Mesendoderm (in vitro differentiated cells): ENCODE data around the gene LAMB1.

ENCODE experiments used
- DNase-seq: peaks from one replicate; pipeline ENCODE4 v3.0.0; 2013
- H2AK5ac ChIP-seq: 2 replicates; pipeline ENCODE4 v1.6.1; 2013; ENCODE audit warnings: low read length, inconsistent platforms
- H2BK120ac ChIP-seq: 2 replicates; pipeline ENCODE4 v1.6.1; 2013; ENCODE audit warnings: low read depth, mild to moderate bottlenecking, low read length, moderate library complexity, mixed read lengths
- H2BK15ac ChIP-seq: replicated peaks from 2 replicates; pipeline ENCODE4 v1.6.1; 2013; ENCODE audit warnings: low read depth, mild to moderate bottlenecking, moderate library complexity
- H2BK5ac ChIP-seq: 2 replicates; pipeline ENCODE4 v1.6.1; 2013; ENCODE audit warnings: low read length, inconsistent platforms
- H3K18ac ChIP-seq: 2 replicates; pipeline ENCODE4 v1.6.1; 2013; ENCODE audit warnings: mild to moderate bottlenecking, low read length, mixed read lengths
- H3K23ac ChIP-seq: one replicate; pipeline ENCODE4 v1.6.1; 2013; ENCODE audit warnings: low read length
- H3K27ac ChIP-seq: 2 replicates; pipeline ENCODE4 v1.5.1; 2013; ENCODE audit warnings: low read depth, mild to moderate bottlenecking, inconsistent platforms, low read length, moderate library complexity
- H3K27me3 ChIP-seq: 2 replicates; pipeline ENCODE4 v1.6.1; 2013; ENCODE audit warnings: low read length, control low read depth, mild to moderate bottlenecking, inconsistent platforms; ENCODE audit not compliant: insufficient read depth, poor library complexity
- H3K36me3 ChIP-seq: 2 replicates; pipeline ENCODE4 v1.6.1; 2013; ENCODE audit warnings: low read length, inconsistent platforms; ENCODE audit not compliant: control insufficient read depth, insufficient read depth
- H3K4ac ChIP-seq: one replicate; pipeline ENCODE4 v1.6.1; 2013; ENCODE audit warnings: low read depth, mild to moderate bottlenecking, low read length, moderate library complexity
- H3K4me1 ChIP-seq: 2 replicates; pipeline ENCODE4 v1.6.1; 2013; ENCODE audit warnings: low read depth, low read length, inconsistent platforms; ENCODE audit not compliant: control insufficient read depth
- H3K4me2 ChIP-seq: 2 replicates; pipeline ENCODE4 v1.6.1; 2013; ENCODE audit warnings: low read length
- H3K4me3 ChIP-seq: 2 replicates; pipeline ENCODE4 v1.5.1; 2013; ENCODE audit warnings: mild to moderate bottlenecking, low read length
- H3K56ac ChIP-seq: one replicate; pipeline ENCODE4 v1.6.1; 2013; ENCODE audit warnings: low read length
- H3K79me1 ChIP-seq: 2 replicates; pipeline ENCODE4 v1.6.1; 2013; ENCODE audit warnings: low read length, inconsistent platforms
- H3K79me2 ChIP-seq: 2 replicates; pipeline ENCODE4 v1.6.1; 2013; ENCODE audit warnings: mild to moderate bottlenecking, low read length; ENCODE audit not compliant: control insufficient read depth, insufficient read depth
- H3K9ac ChIP-seq: 2 replicates; pipeline ENCODE4 v1.6.1; 2013; ENCODE audit warnings: low read length, inconsistent platforms
- H4K5ac ChIP-seq: one replicate; pipeline ENCODE4 v1.6.1; 2013; ENCODE audit warnings: low read length
- H4K8ac ChIP-seq: one replicate; pipeline ENCODE4 v1.6.1; 2013; ENCODE audit warnings: low read depth, mild to moderate bottlenecking, control low read depth, low read length, moderate library complexity
- WGBS: extraction: QIAGEN DNeasy Blood & Tissue Kit; methylation state at CpG from one replicate; pipeline ENCODE4 v1.1.7; 2013; ENCODE audit warnings: low lambda C conversion rate, missing lambda C conversion rate; ENCODE audit not compliant: insufficient coverage; ENCODE audit errors: extremely low coverage; 5-methylcytosine and 5-hydroxymethylcytosine counted together

Gene LAMB1

GRCh38 chr7:108017776-108018151, 14.8 kb upstream of the LAMB1 start:
- no peak overlapping the region for H2BK120ac ChIP-seq
- no peak overlapping the region for H3K56ac ChIP-seq
- no peaks in the 10 kb centered on the region for H3K4me1 ChIP-seq
- no peak overlapping the region for H3K9ac ChIP-seq
- no peak for DNase-seq
- H2BK5ac ChIP-seq: no peak overlapping the region
- no peaks in the 10 kb centered on the region for H3K79me2 ChIP-seq
- H3K27ac ChIP-seq: no peak overlapping the region
- no peak overlapping the region for H3K18ac ChIP-seq
- no peak overlapping the region for H4K8ac ChIP-seq
- no peaks in the 10 kb centered on the region for H3K27me3 ChIP-seq
- no peak overlapping the region for H3K23ac ChIP-seq
- no peak overlapping the region for H3K4ac ChIP-seq
- no peaks in the 10 kb centered on the region for H3K79me1 ChIP-seq
- H2BK15ac ChIP-seq: no peak overlapping the region
- H3K4me2 ChIP-seq: no peak overlapping the region
- H2AK5ac ChIP-seq: no peak overlapping the region
- WGBS: no CpG with 5 or more reads among the region's 4 CpGs
- no peak overlapping the region for H3K4me3 ChIP-seq
- no peak overlapping the region for H4K5ac ChIP-seq
- H3K36me3 ChIP-seq: no peaks in the 10 kb centered on the region

GRCh38 chr7:108016841-108017775, 14.1 kb upstream of the LAMB1 start:
- H2BK15ac ChIP-seq: no peak overlapping the region
- no peak overlapping the region for H3K9ac ChIP-seq
- no peak overlapping the region for H3K4me3 ChIP-seq
- no peaks in the 10 kb centered on the region for H3K4me1 ChIP-seq
- no peak overlapping the region for H4K8ac ChIP-seq
- H3K27me3 ChIP-seq: no peaks in the 10 kb centered on the region
- no peak overlapping the region for H4K5ac ChIP-seq
- H3K18ac ChIP-seq: no peak overlapping the region
- H3K36me3 ChIP-seq: no peaks in the 10 kb centered on the region
- DNase-seq: no peak
- no CpG with 5 or more reads among the region's 2 CpGs for WGBS
- no peaks in the 10 kb centered on the region for H3K79me2 ChIP-seq
- H3K79me1 ChIP-seq: no peaks in the 10 kb centered on the region
- H2BK5ac ChIP-seq: no peak overlapping the region
- no peak overlapping the region for H3K4ac ChIP-seq
- no peak overlapping the region for H3K4me2 ChIP-seq
- no peak overlapping the region for H2BK120ac ChIP-seq
- no peak overlapping the region for H3K23ac ChIP-seq
- no peak overlapping the region for H3K56ac ChIP-seq
- no peak overlapping the region for H2AK5ac ChIP-seq
- H3K27ac ChIP-seq: no peak overlapping the region

GRCh38 chr7:108015740-108016139, 12.8 kb upstream of the LAMB1 start:
- Histone ChIP-seq H3K4me2 (no peak overlapping the region), H3K4ac (no peak overlapping the region), H3K4me3 (no peak overlapping the region), H3K4me1 (no peaks in the 10 kb centered on the region), H3K27ac (no peak overlapping the region), H2AK5ac (no peak overlapping the region), H3K18ac (no peak overlapping the region), H3K79me2 (no peaks in the 10 kb centered on the region), H4K8ac (no peak overlapping the region), H3K23ac (no peak overlapping the region), H2BK5ac (no peak overlapping the region), H4K5ac (no peak overlapping the region), H3K79me1 (no peaks in the 10 kb centered on the region), H3K9ac (no peak overlapping the region), H3K36me3 (no peaks in the 10 kb centered on the region), H3K56ac (no peak overlapping the region), H2BK15ac (no peak overlapping the region), H3K27me3 (no peaks in the 10 kb centered on the region), H2BK120ac (no peak overlapping the region)
- WGBS: no CpG with 5 or more reads among the region's 2 CpGs
- no peak for DNase-seq

- no peaks in the 10 kb centered on the region for H3K36me3 ChIP-seq
- no peaks in the 10 kb centered on the region for H3K79me2 ChIP-seq
- no peaks in the 10 kb centered on the region for H3K79me1 ChIP-seq
- H3K27ac ChIP-seq: no peak overlapping the region
- H3K4ac ChIP-seq: no peak overlapping the region
- H3K4me1 ChIP-seq: no peaks in the 10 kb centered on the region
- no peak overlapping the region for H3K23ac ChIP-seq
- no peak overlapping the region for H2BK5ac ChIP-seq
- H4K5ac ChIP-seq: no peak overlapping the region
- H3K9ac ChIP-seq: no peak overlapping the region
- H4K8ac ChIP-seq: no peak overlapping the region
- H3K56ac ChIP-seq: no peak overlapping the region
- no peaks in the 10 kb centered on the region for H3K27me3 ChIP-seq
- H2BK15ac ChIP-seq: no peak overlapping the region
- no CpG with 5 or more reads among the region's 6 CpGs for WGBS
- H3K4me3 ChIP-seq: no peak overlapping the region
- DNase-seq: no peak
- H2AK5ac ChIP-seq: no peak overlapping the region
- no peak overlapping the region for H3K4me2 ChIP-seq
- H3K18ac ChIP-seq: no peak overlapping the region
- no peak overlapping the region for H2BK120ac ChIP-seq
These were observed 12.1 kb upstream of the LAMB1 start for GRCh38 chr7:108014747-108015682.

- H2BK5ac ChIP-seq: no peak overlapping the region
- no peak overlapping the region for H3K27ac ChIP-seq
- WGBS: no CpG with 5 or more reads among the region's 2 CpGs
These were observed 11.3 kb upstream of the LAMB1 start for GRCh38 chr7:108014215-108014614.

More at GRCh38 chr7:108014215-108014614, 11.3 kb upstream of the LAMB1 start:
- no peak overlapping the region for H3K4me3 ChIP-seq
- H3K36me3 ChIP-seq: no peaks in the 10 kb centered on the region
- H3K9ac ChIP-seq: no peak overlapping the region
- H2BK15ac ChIP-seq: no peak overlapping the region
- H3K27me3 ChIP-seq: no peaks in the 10 kb centered on the region
- H2BK120ac ChIP-seq: no peak overlapping the region
- H3K18ac ChIP-seq: no peak overlapping the region
- H2AK5ac ChIP-seq: no peak overlapping the region
- DNase-seq: no peak
- no peak overlapping the region for H4K8ac ChIP-seq
- no peak overlapping the region for H3K4ac ChIP-seq
- H3K79me2 ChIP-seq: no peaks in the 10 kb centered on the region
- H3K56ac ChIP-seq: no peak overlapping the region
- no peak overlapping the region for H3K23ac ChIP-seq
- no peaks in the 10 kb centered on the region for H3K4me1 ChIP-seq
- H4K5ac ChIP-seq: no peak overlapping the region
- no peak overlapping the region for H3K4me2 ChIP-seq
- H3K79me1 ChIP-seq: no peaks in the 10 kb centered on the region
